Fibroblast of the aortic adventitia (primary cell): ENCODE data around the gene GALK2. TPM values are rescaled to one million over a fixed set of nuclear protein-coding genes. Genes with fewer than 3 reads are reported as not detected.
A peak's percentile ranks its signal among the peaks of the same experiment; 100 is the strongest.

ENCODE experiments used
- DNase-seq: peaks from one replicate; pipeline ENCODE4 v3.0.0-alpha.2; 2010; ENCODE audit warnings: low read depth
- H3K4me3 ChIP-seq: 2 replicates; pipeline ENCODE4 v1.5.1; 2011; ENCODE audit warnings: low read depth, mild to moderate bottlenecking, control low read depth, low read length, moderate library complexity
- total RNA-seq: library from RNA; depleted of rRNA; stranded (reverse); fragments of >200 nt; gene quantifications from 2 replicates; pipeline ENCODE4 v1.2.3, GENCODE V29; 2012; ENCODE audit warnings: low replicate concordance
- TF ChIP-seq, protein P1 (sequence below): IDR thresholded peaks from 2 replicates; pipeline ENCODE4 v1.5.1; 2011; ENCODE audit warnings: mild to moderate bottlenecking, low read length, control low read depth, inconsistent platforms; ENCODE audit not compliant: insufficient read depth

The GALK2 gene
- total RNA-seq, 1 donor = 30.9 TPM

GRCh38 chr15:49306551-49306950 lies 136.5 kb downstream of the GALK2 start:
- no peak overlapping the region for H3K4me3 ChIP-seq
- TF ChIP-seq, protein P1, sequence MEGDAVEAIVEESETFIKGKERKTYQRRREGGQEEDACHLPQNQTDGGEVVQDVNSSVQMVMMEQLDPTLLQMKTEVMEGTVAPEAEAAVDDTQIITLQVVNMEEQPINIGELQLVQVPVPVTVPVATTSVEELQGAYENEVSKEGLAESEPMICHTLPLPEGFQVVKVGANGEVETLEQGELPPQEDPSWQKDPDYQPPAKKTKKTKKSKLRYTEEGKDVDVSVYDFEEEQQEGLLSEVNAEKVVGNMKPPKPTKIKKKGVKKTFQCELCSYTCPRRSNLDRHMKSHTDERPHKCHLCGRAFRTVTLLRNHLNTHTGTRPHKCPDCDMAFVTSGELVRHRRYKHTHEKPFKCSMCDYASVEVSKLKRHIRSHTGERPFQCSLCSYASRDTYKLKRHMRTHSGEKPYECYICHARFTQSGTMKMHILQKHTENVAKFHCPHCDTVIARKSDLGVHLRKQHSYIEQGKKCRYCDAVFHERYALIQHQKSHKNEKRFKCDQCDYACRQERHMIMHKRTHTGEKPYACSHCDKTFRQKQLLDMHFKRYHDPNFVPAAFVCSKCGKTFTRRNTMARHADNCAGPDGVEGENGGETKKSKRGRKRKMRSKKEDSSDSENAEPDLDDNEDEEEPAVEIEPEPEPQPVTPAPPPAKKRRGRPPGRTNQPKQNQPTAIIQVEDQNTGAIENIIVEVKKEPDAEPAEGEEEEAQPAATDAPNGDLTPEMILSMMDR = no peak
- no peak for DNase-seq

GRCh38 chr15:49308686-49309085 lies 138.6 kb downstream of the GALK2 start:
- TF ChIP-seq, protein P1 = no peak
- no peak for DNase-seq
- no peak overlapping the region for H3K4me3 ChIP-seq

GRCh38 chr15:49309889-49310288 lies 139.8 kb downstream of the GALK2 start:
- DNase-seq = peak; percentile 43
- H3K4me3 ChIP-seq = no peak overlapping the region
- TF ChIP-seq, protein P1 = no peak

GRCh38 chr15:49313650-49314049 lies 143.6 kb downstream of the GALK2 start:
- TF ChIP-seq, protein P1 = no peak
- no peak overlapping the region for H3K4me3 ChIP-seq
- DNase-seq = peak; percentile 87

DNA sequence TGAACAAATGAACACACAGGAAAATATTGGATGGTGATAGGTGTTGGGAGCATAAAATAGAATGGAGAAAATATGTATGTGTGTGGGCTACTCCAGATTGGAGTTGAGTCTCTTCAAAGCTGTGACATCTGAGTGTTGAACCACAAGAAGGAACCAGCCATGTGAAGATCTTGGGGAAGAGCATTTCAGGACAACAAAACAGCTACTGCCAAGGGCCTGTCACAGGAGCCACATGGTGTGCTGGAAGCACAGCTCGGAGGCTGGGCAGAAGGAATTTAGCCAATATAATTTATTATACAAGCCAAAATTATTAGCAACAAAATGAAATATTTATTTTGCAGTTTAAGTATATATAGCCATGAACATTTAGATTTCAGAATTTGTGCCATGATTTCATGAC lies 144.7 kb downstream of the GALK2 start:
- DNase-seq = no peak
- H3K4me3 ChIP-seq = no peak overlapping the region
- TF ChIP-seq, protein P1 = no peak

GRCh38 chr15:49315391-49315823 lies 145.4 kb downstream of the GALK2 start:
- H3K4me3 ChIP-seq = no peak overlapping the region
- peak; percentile 37 for DNase-seq
- TF ChIP-seq, protein P1 = no peak

GRCh38 chr15:49320351-49320750 lies 150.3 kb downstream of the GALK2 start:
- H3K4me3 ChIP-seq = no peak overlapping the region
- TF ChIP-seq, protein P1 = no peak
- no peak for DNase-seq
